ENCODE data around the gene PPM1A.

PPM1A gene

DNA sequence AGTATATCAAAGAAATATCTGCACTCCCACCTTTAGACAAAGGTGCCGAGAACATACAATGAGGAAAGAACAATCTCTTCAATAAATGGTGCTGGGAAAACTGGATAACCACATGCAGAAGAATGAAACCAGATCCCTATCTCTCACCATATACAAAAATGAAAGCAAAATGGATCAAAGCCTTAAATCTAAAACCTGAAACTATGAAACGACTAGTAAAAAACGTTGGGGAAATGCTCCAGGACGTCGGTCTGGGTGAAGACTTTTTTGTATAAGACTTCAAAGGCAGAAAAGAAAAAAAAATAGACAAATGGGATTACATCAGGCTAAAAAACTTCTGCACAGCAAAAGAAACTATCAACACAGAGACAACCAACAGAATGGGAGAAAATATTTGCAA lies 83.8 kb downstream of the PPM1A start:
- TF ChIP-seq, protein P1, sequence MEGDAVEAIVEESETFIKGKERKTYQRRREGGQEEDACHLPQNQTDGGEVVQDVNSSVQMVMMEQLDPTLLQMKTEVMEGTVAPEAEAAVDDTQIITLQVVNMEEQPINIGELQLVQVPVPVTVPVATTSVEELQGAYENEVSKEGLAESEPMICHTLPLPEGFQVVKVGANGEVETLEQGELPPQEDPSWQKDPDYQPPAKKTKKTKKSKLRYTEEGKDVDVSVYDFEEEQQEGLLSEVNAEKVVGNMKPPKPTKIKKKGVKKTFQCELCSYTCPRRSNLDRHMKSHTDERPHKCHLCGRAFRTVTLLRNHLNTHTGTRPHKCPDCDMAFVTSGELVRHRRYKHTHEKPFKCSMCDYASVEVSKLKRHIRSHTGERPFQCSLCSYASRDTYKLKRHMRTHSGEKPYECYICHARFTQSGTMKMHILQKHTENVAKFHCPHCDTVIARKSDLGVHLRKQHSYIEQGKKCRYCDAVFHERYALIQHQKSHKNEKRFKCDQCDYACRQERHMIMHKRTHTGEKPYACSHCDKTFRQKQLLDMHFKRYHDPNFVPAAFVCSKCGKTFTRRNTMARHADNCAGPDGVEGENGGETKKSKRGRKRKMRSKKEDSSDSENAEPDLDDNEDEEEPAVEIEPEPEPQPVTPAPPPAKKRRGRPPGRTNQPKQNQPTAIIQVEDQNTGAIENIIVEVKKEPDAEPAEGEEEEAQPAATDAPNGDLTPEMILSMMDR (IDR thresholded peaks at IDR 0.05; ENCODE audit: low read depth, low read length), result no peak
- TF ChIP-seq MYC (IDR thresholded peaks at IDR 0.05; ENCODE audit: low read depth, low read length), result no peak
- TF ChIP-seq POLR2A (IDR thresholded peaks at IDR 0.05; ENCODE audit: extremely low read depth, insufficient read length), result no peak
- TF ChIP-seq, protein P2, sequence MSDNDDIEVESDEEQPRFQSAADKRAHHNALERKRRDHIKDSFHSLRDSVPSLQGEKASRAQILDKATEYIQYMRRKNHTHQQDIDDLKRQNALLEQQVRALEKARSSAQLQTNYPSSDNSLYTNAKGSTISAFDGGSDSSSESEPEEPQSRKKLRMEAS (IDR thresholded peaks at IDR 0.05; ENCODE audit: low read depth, low read length), result no peak
- no peak overlapping the region for H3K4me3 ChIP-seq (ENCODE audit: low read depth, low read length)
- DNase-seq (ENCODE audit: low read depth), result no peak

DNA sequence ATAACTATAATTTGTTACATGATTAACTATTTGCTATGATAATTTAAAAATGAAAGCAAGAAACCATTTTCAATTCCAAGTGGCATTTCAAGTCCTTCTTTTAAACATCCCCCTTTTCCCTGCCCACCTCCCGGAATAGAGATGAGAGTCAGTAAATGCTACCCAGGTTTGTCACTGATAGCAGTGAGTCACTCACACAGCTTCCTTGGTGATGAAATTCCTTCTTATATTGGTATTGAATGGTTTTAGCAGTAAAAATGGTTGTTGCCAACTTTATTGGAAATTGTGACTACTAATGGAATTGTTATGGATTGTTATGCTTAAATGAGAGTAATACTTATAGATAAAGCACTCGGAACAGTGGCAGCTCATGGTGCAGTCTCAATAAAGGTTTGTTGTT lies 90.5 kb downstream of the PPM1A start:
- no peak for TF ChIP-seq POLR2A (IDR thresholded peaks at IDR 0.05; ENCODE audit: extremely low read depth, insufficient read length)
- TF ChIP-seq, protein P2 (IDR thresholded peaks at IDR 0.05; ENCODE audit: low read depth, low read length), result no peak
- no peak for TF ChIP-seq MYC (IDR thresholded peaks at IDR 0.05; ENCODE audit: low read depth, low read length)
- TF ChIP-seq, protein P1 (IDR thresholded peaks at IDR 0.05; ENCODE audit: low read depth, low read length), result no peak
- no peak for DNase-seq (ENCODE audit: low read depth)
- no peak overlapping the region for H3K4me3 ChIP-seq (ENCODE audit: low read depth, low read length)

DNA sequence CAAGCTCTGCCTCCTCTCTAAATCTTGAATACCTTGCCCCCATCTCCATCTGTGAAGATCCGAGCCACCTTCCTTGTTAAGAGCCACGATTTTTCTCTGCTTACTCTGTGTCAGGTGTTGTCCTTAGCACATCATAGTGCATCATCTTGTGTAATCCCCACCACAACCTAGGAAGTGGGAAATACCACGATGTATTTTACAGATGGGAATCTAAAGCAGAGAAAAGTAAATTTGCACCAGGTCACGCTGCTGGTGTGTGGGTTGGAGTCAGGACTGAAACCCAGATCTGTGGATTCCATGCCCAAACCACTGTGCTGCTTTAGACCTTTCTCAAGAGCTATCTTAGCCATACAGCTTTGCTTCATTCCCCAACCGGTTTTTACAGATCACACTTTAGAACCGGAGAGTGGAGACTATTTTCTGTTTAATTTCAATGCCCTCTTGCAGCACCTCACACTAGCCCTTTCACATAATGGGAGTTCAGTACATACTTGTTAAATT lies 94.6 kb downstream of the PPM1A start:
- no peak for DNase-seq (ENCODE audit: low read depth)
- TF ChIP-seq MYC (IDR thresholded peaks at IDR 0.05; ENCODE audit: low read depth, low read length), result no peak
- TF ChIP-seq POLR2A (IDR thresholded peaks at IDR 0.05; ENCODE audit: extremely low read depth, insufficient read length), result no peak
- TF ChIP-seq, protein P1 (IDR thresholded peaks at IDR 0.05; ENCODE audit: low read depth, low read length), result no peak
- TF ChIP-seq, protein P2 (IDR thresholded peaks at IDR 0.05; ENCODE audit: low read depth, low read length), result no peak
- no peak overlapping the region for H3K4me3 ChIP-seq (ENCODE audit: low read depth, low read length)

DNA sequence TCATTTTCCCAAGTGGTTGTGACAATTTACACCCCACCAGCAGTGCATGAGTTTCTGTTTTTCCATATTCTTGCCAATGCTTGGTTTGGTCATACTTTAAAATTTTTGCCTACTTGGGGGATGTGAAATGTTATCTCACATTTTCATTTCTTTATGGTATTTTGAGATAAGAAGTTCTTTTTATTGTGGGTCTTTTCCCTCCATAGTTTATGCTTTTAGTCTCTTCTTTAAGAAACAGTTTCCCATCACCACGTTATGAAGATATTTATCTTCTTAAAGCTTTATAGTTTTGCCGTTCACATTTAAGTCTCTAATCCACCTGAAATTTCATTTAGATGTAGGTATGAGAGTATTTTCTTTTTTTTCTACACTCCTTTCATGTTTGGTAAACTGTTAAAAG lies 95.7 kb downstream of the PPM1A start:
- H3K4me3 ChIP-seq (ENCODE audit: low read depth, low read length), result no peak overlapping the region
- no peak for TF ChIP-seq POLR2A (IDR thresholded peaks at IDR 0.05; ENCODE audit: extremely low read depth, insufficient read length)
- TF ChIP-seq, protein P1 (IDR thresholded peaks at IDR 0.05; ENCODE audit: low read depth, low read length), result no peak
- TF ChIP-seq MYC (IDR thresholded peaks at IDR 0.05; ENCODE audit: low read depth, low read length), result no peak
- TF ChIP-seq, protein P2 (IDR thresholded peaks at IDR 0.05; ENCODE audit: low read depth, low read length), result no peak
- no peak for DNase-seq (ENCODE audit: low read depth)

DNA sequence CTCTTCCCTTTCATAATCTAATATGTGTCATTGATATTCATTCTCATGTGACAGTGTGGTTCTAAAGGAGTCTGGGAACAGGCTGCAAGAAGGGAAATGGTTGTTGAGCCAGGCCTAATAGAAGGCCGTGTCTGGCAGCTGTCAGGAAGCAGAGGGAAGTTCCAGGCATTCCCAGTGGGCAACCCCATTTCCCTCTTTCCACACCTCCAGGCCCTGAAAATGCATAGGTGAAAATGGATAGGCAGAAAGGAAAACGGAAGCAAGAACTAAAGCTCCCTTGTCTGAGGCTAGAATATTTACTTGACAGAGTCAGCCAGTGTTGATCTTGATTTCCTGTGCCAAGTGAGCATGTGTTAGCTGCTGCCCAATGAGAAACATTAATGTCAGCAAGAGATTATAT lies 97.7 kb downstream of the PPM1A start:
- H3K4me3 ChIP-seq (ENCODE audit: low read depth, low read length), result no peak overlapping the region
- no peak for TF ChIP-seq POLR2A (IDR thresholded peaks at IDR 0.05; ENCODE audit: extremely low read depth, insufficient read length)
- TF ChIP-seq, protein P2 (IDR thresholded peaks at IDR 0.05; ENCODE audit: low read depth, low read length), result no peak
- TF ChIP-seq MYC (IDR thresholded peaks at IDR 0.05; ENCODE audit: low read depth, low read length), result no peak
- TF ChIP-seq, protein P1 (IDR thresholded peaks at IDR 0.05; ENCODE audit: low read depth, low read length), result no peak
- DNase-seq (ENCODE audit: low read depth), result no peak

Measured in NB4 (cell line).